HEK293T (cell line): ENCODE measurements around the gene MMP17.

Experiments
- BHLHE40 ChIP-seq: fragments of 450-650 bp; IDR thresholded peaks from 2 replicates; pipeline ENCODE4 v1.6.1; 2016; ENCODE audit warnings: mild to moderate bottlenecking, moderate library complexity, borderline replicate concordance
- CTBP1 ChIP-seq: fragments of 450-650 bp; IDR thresholded peaks from 2 replicates; pipeline ENCODE4 v1.6.1; 2016; ENCODE audit warnings: borderline replicate concordance
- ELF4 ChIP-seq: fragments of 450-650 bp; IDR thresholded peaks from 2 replicates; pipeline ENCODE4 v1.6.1; 2017; ENCODE audit warnings: antibody characterized with exemption
- HDGF ChIP-seq: fragments of 450-650 bp; IDR thresholded peaks from 2 replicates; pipeline ENCODE4 v1.6.1; 2017; ENCODE audit warnings: antibody characterized with exemption, borderline replicate concordance
- PKNOX1 ChIP-seq: fragments of 450-650 bp; IDR thresholded peaks from 2 replicates; pipeline ENCODE4 v1.6.1; 2016
- SP1 ChIP-seq: fragments of 450-650 bp; IDR thresholded peaks from 2 replicates; pipeline ENCODE4 v1.6.1; 2017
- SUZ12 ChIP-seq: fragments of 450-650 bp; IDR thresholded peaks from 2 replicates; pipeline ENCODE4 v1.6.1; 2016; ENCODE audit warnings: mild to moderate bottlenecking
- ZNF384 ChIP-seq: fragments of 450-650 bp; IDR thresholded peaks from 2 replicates; pipeline ENCODE4 v1.6.1; 2016

GRCh38 chr12:131836714-131837397 is 8.7 kb downstream of the MMP17 start:
- TF ChIP-seq SUZ12 (no peak), PKNOX1 (no peak), BHLHE40 (no peak), CTBP1 (no peak), SP1 (no peak), HDGF (no peak), ZNF384 (no peak), ELF4 (no peak)
